GM12878 (cell line): ENCODE data around the gene SSX2IP. TPM values are rescaled to one million over a fixed set of nuclear protein-coding genes. Genes with fewer than 3 reads are reported as not detected.

Experiments
- ATAC-seq: fragments of 200-7000 bp; cut with Tn5 transposase; 3 replicates; pipeline ENCODE4 v1.9.1; 2020; ENCODE audit warnings: mild to moderate bottlenecking, moderate library complexity
- BruUV-seq: library from RNA; stranded (reverse); fragments of 400-500 nt; replicated peaks from 2 replicates; lab custom pipeline; 2021; lab: Mats Ljungman, UMichigan
- CTCF ChIA-PET: fragments of 300-600 bp; sonication (Branson Sonifier 250); formaldehyde crosslinking; extraction: SDS; loops from one replicate; lab custom pipeline; 2021; ENCODE audit warnings: inconsistent platforms; lab: Yijun Ruan, JAX
- POLR2A ChIA-PET: fragments of 350-600 bp; formaldehyde crosslinking; extraction: SDS; loops from one replicate; lab custom pipeline; 2021; ENCODE audit warnings: inconsistent platforms; lab: Charles Lee
- RAD21 ChIA-PET: fragments of 300-600 bp; sonication (Branson Sonifier 250); formaldehyde crosslinking; loops from one replicate; lab custom pipeline; 2023; ENCODE audit warnings: antibody characterized with exemption; ENCODE audit not compliant: unreplicated experiment; lab: Charles Lee
- SMC1A ChIA-PET: fragments of 300-600 bp; sonication (Branson Sonifier 250); formaldehyde crosslinking; loops from one replicate; lab custom pipeline; 2023; ENCODE audit not compliant: unreplicated experiment, uncharacterized antibody; lab: Charles Lee
- DNase-seq: peaks from one replicate; pipeline ENCODE4 v3.0.0-alpha.2; 2011; ENCODE audit warnings: low read depth, low spot score
- FAIRE-seq: peaks from 3 replicates; lab custom pipeline; 2011; peaks lifted over from hg19 to GRCh38; lab: Jason Lieb, UNC
- H2AFZ ChIP-seq: 2 replicates; pipeline ENCODE4 v1.6.0; 2011; ENCODE audit warnings: low read depth, low read length, control low read depth; ENCODE audit not compliant: control insufficient read depth
- H3K27ac ChIP-seq: 2 replicates; pipeline ENCODE4 v1.5.1; 2011; ENCODE audit warnings: control low read depth; ENCODE audit not compliant: control insufficient read depth, insufficient read depth
- H3K27me3 ChIP-seq, 2 experiments: replicated peaks in 1 of 2; 2 replicates each; pipeline versions ENCODE4 v1.6.0 to v1.6.1; 2011; ENCODE audit warnings: low read length in 1 of 2; ENCODE audit not compliant: control insufficient read depth in 2 of 2, insufficient read depth in 2 of 2
- H3K36me3 ChIP-seq, 2 experiments: 2 replicates each; pipeline ENCODE4 v1.5.1; 2011; ENCODE audit warnings: low read length in 1 of 2; ENCODE audit not compliant: control insufficient read depth in 2 of 2, insufficient read depth in 2 of 2
- H3K4me1 ChIP-seq: 2 replicates; pipeline ENCODE4 v1.6.1; 2011; ENCODE audit warnings: mild to moderate bottlenecking, low read length, moderate library complexity, mixed read lengths; ENCODE audit not compliant: control insufficient read depth, insufficient read depth
- H3K4me2 ChIP-seq: 2 replicates; pipeline ENCODE4 v1.6.0; 2011; ENCODE audit warnings: control low read depth; ENCODE audit not compliant: control insufficient read depth, insufficient read depth
- H3K4me3 ChIP-seq: fragments of 200-600 bp; sonication (generic); 2 replicates; pipeline ENCODE4 v1.5.1; 2016
- H3K79me2 ChIP-seq: 2 replicates; pipeline ENCODE4 v1.6.0; 2011; ENCODE audit warnings: low read length; ENCODE audit not compliant: control insufficient read depth, insufficient read depth
- H3K9ac ChIP-seq: 2 replicates; pipeline ENCODE4 v1.8.0; 2011; ENCODE audit warnings: low read length, control low read depth, mixed read lengths; ENCODE audit not compliant: control insufficient read depth, insufficient read depth
- H3K9me3 ChIP-seq: replicated peaks from 3 replicates; pipeline ENCODE4 v1.5.1; 2011; ENCODE audit warnings: mild to moderate bottlenecking, low read length; ENCODE audit not compliant: control insufficient read depth, insufficient read depth
- H4K20me1 ChIP-seq: 2 replicates; pipeline ENCODE4 v1.6.0; 2011; ENCODE audit not compliant: control insufficient read depth, insufficient read depth
- BACH1 ChIP-seq: fragments of 450-650 bp; IDR thresholded peaks from 2 replicates; pipeline ENCODE4 v1.6.1; 2017; ENCODE audit warnings: mild to moderate bottlenecking, borderline replicate concordance
- BMI1 ChIP-seq: fragments of 450-650 bp; IDR thresholded peaks from 2 replicates; pipeline ENCODE4 v1.6.1; 2016; ENCODE audit warnings: mild to moderate bottlenecking, moderate library complexity, borderline replicate concordance
- FOXM1 ChIP-seq: IDR thresholded peaks from 2 replicates; pipeline ENCODE4 v1.6.1; 2012; ENCODE audit warnings: low read depth, mild to moderate bottlenecking, inconsistent platforms, low read length, moderate library complexity
- KAT2A ChIP-seq: conservative IDR thresholded peaks from 2 replicates; pipeline ENCODE4 v1.6.1; 2011; ENCODE audit warnings: low read depth, low read length; ENCODE audit not compliant: control insufficient read depth
- MYB ChIP-seq: fragments of 150-350 bp; IDR thresholded peaks from 2 replicates; pipeline ENCODE4 v1.6.1; 2014; ENCODE audit warnings: mild to moderate bottlenecking, low read depth, low read length, borderline replicate concordance
- POLR2A ChIP-seq: IDR thresholded peaks from 2 replicates; pipeline ENCODE4 v1.6.1; 2011; ENCODE audit warnings: low read depth, mild to moderate bottlenecking, low read length
- RUNX3 ChIP-seq: IDR thresholded peaks from 2 replicates; pipeline ENCODE4 v1.6.1; 2012; ENCODE audit warnings: low read length, inconsistent platforms
- STAT1 ChIP-seq: fragments of 450-650 bp; conservative IDR thresholded peaks from 2 replicates; pipeline ENCODE4 v1.6.1; 2014; ENCODE audit warnings: antibody characterized with exemption, mild to moderate bottlenecking
- WRNIP1 ChIP-seq: IDR thresholded peaks from 2 replicates; pipeline ENCODE4 v1.6.1; 2011; ENCODE audit warnings: low read depth, low read length, improper control_type of control experiment, borderline replicate concordance
- ZNF622 ChIP-seq: fragments of 450-650 bp; IDR thresholded peaks from 2 replicates; pipeline ENCODE4 v1.6.1; 2017; ENCODE audit warnings: mild to moderate bottlenecking, inconsistent platforms
- WGBS: methylation state at CpG from one replicate; pipeline ENCODE4 v1.1.6; 2016; ENCODE audit warnings: low lambda C conversion rate; ENCODE audit not compliant: insufficient replicate concordance, insufficient coverage; ENCODE audit errors: missing lambda C conversion rate; 5-methylcytosine and 5-hydroxymethylcytosine counted together
- in situ Hi-C: fragments of 300-500 bp; cut with MboI; formaldehyde crosslinking; loops from 9 replicates; pipeline ENCODE4 v1.14.3; 2018; ENCODE audit warnings: mixed read lengths
- intact Hi-C: fragments of 100-400 bp; cut with micrococcal nuclease; formaldehyde crosslinking; loops from one replicate; pipeline ENCODE4 v1.14.2; 2022; ENCODE audit not compliant: unreplicated experiment
- polyA plus RNA-seq, 11 experiments: library from polyadenylated mRNA; depleted of rRNA in 4 of 11; unstranded in 6 of 11; stranded (reverse) in 5 of 11; fragments of >200 nt; fragmentation: Nextera tagmentation in 4 of 11; fragmentation: Illumina TruSeq in 1 of 11; extraction: Ambion mirVana in 4 of 11; extraction: Trizol in 1 of 11; gene quantifications; 1 replicate in 1 of 11; 2 replicates in 10 of 11; pipeline versions ENCODE4 v1.2.1 to v1.2.3, GENCODE V29; 2011 to 2016; ENCODE audit warnings: inconsistent platforms in 2 of 11, missing spikeins in 2 of 11, low read depth in 1 of 11
- total RNA-seq, 4 experiments: library from RNA; depleted of rRNA in 3 of 4; stranded (reverse); fragments of >200 nt in 3 of 4; fragmentation: Illumina TruSeq in 1 of 4; extraction: Trizol in 1 of 4; gene quantifications; 2 replicates each; pipeline versions ENCODE4 v1.2.1 to v1.2.3, GENCODE V29; 2013 to 2021
- TF ChIP-seq, protein P1 (sequence below): fragments of 450-650 bp; IDR thresholded peaks from 2 replicates; pipeline ENCODE4 v1.6.1; 2016; ENCODE audit warnings: mild to moderate bottlenecking
- TF ChIP-seq, protein P2 (sequence below): IDR thresholded peaks from 2 replicates; pipeline ENCODE4 v1.6.1; 2011; ENCODE audit warnings: mild to moderate bottlenecking, low read depth, low read length, moderate library complexity; ENCODE audit not compliant: insufficient replicate concordance
- TF ChIP-seq, protein P3 (sequence below): IDR thresholded peaks from 2 replicates; pipeline ENCODE4 v1.6.1; 2012; ENCODE audit warnings: low read depth, low read length, improper control_type of control experiment

The SSX2IP gene
- total and polyA plus RNA-seq, 10 of the 15 experiments (the other 5 are each of a cell fraction or from before 2014, with no cell fraction given) = 3.3 to 14.0 (median 10.4) TPM

DNA sequence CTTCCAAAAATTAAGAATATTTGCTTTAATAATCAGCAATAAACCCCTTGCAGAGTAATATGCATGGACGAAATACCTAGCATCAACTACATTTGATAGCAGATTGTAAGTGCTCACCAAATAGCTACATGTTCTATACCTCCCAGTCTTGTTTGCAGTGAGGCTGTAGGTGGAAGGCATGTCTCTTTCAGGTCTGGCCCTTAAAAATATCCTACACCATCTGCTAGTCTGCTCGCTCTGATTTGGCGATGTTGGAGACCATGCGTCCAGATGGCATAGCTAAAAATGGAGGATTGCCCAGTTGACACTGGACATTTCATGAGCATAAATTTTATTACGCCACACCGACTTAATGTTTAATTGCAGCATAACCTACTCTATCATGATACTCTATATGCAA is 47.1 kb downstream of the SSX2IP start:
- Histone ChIP-seq H4K20me1 (no peaks in the 10 kb centered on the region), H3K79me2 (no peaks in the 10 kb centered on the region), H3K27me3 (no peaks in the 10 kb centered on the region), H3K9ac (no peak overlapping the region), H3K36me3 (no peaks in the 10 kb centered on the region), H3K4me1 (no peaks in the 10 kb centered on the region), H2AFZ (no peak overlapping the region), H3K27ac (no peak overlapping the region), H3K4me2 (no peak overlapping the region), H3K9me3 (no peaks in the 10 kb centered on the region), H3K4me3 (no peak overlapping the region)
- no TSS peak for BruUV-seq
- ChIA-PET RAD21 (interaction anchor here (0.7 kb wide), 1 partner anchor 9 kb away, joined by 3 read pairs; no protein-coding TSS in a partner anchor), CTCF (interaction anchor here (0.9 to 1.6 kb wide), 3 partner anchors 81 to 111 kb away, joined by 3 to 4 read pairs (median 4); no protein-coding TSS in a partner anchor), SMC1A (interaction anchor here (0.9 to 1.1 kb wide), 2 partner anchors 15 to 139 kb away, joined by 3 to 4 read pairs; no protein-coding TSS in a partner anchor), POLR2A (interaction anchor here (1.1 kb wide), 1 partner anchor 28 kb away, joined by 3 read pairs; no protein-coding TSS in a partner anchor)
- FAIRE-seq (no peak), DNase-seq (no peak), ATAC-seq (no peak)
- in situ Hi-C loops (loop anchor here (25.0 kb wide), 1 partner anchor 706 kb away; no protein-coding TSS in a partner anchor), intact Hi-C loops (no loop called here)
- 98% methylated on average over 6 of the region's 6 CpGs for WGBS
- TF ChIP-seq WRNIP1 (no peak), FOXM1 (no peak), MYB (no peak), POLR2A (no peak), BMI1 (no peak), ZNF622 (no peak), RUNX3 (no peak), KAT2A (no peak), STAT1 (no peak), BACH1 (no peak)
- TF ChIP-seq, protein P1, sequence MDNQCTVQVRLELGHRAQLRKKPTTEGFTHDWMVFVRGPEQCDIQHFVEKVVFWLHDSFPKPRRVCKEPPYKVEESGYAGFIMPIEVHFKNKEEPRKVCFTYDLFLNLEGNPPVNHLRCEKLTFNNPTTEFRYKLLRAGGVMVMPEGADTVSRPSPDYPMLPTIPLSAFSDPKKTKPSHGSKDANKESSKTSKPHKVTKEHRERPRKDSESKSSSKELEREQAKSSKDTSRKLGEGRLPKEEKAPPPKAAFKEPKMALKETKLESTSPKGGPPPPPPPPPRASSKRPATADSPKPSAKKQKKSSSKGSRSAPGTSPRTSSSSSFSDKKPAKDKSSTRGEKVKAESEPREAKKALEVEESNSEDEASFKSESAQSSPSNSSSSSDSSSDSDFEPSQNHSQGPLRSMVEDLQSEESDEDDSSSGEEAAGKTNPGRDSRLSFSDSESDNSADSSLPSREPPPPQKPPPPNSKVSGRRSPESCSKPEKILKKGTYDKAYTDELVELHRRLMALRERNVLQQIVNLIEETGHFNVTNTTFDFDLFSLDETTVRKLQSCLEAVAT = no peak
- TF ChIP-seq, protein P2, sequence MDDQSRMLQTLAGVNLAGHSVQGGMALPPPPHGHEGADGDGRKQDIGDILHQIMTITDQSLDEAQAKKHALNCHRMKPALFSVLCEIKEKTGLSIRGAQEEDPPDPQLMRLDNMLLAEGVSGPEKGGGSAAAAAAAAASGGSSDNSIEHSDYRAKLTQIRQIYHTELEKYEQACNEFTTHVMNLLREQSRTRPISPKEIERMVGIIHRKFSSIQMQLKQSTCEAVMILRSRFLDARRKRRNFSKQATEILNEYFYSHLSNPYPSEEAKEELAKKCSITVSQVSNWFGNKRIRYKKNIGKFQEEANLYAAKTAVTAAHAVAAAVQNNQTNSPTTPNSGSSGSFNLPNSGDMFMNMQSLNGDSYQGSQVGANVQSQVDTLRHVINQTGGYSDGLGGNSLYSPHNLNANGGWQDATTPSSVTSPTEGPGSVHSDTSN = no peak
- TF ChIP-seq, protein P3, sequence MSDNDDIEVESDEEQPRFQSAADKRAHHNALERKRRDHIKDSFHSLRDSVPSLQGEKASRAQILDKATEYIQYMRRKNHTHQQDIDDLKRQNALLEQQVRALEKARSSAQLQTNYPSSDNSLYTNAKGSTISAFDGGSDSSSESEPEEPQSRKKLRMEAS = no peak
